A549 (cell line): ENCODE results near the gene ERICH6. TPM values are rescaled to one million over a fixed set of nuclear protein-coding genes. Genes with fewer than 3 reads are reported as not detected.

ENCODE experiments used
- ATAC-seq, 2 experiments: fragments of 200-7000 bp in 1 of 2; fragments of >200 bp in 1 of 2; cut with Nextera tagmentation in 1 of 2; cut with Tn5 transposase in 1 of 2; 3 replicates each; pipeline versions ENCODE4 v1.8.0 to v1.9.1; 2018 to 2020; ENCODE audit warnings: mild to moderate bottlenecking in 1 of 2, moderate library complexity in 1 of 2
- CTCF ChIA-PET: fragments of 300-600 bp; sonication (Branson Sonifier 250); formaldehyde crosslinking; extraction: SDS; loops from one replicate; lab custom pipeline; 2021; ENCODE audit warnings: antibody characterized with exemption, inconsistent platforms; lab: Yijun Ruan, JAX
- POLR2A ChIA-PET: fragments of 350-600 bp; formaldehyde crosslinking; extraction: SDS; loops from one replicate; lab custom pipeline; 2021; ENCODE audit warnings: antibody characterized with exemption, inconsistent platforms; lab: Yijun Ruan, JAX
- DNase-seq, 2 experiments: peaks; one replicate each; pipeline versions ENCODE4 v3.0.0 to v3.0.0-alpha.2; 2011 to 2016; ENCODE audit warnings: low read depth in 1 of 2, low spot score in 1 of 2
- FAIRE-seq: peaks from 2 replicates; lab custom pipeline; 2011; peaks lifted over from hg19 to GRCh38; lab: Jason Lieb, UNC
- H3K27ac ChIP-seq, 2 experiments: fragments of >200 bp; sonication (Bioruptor Twin); formaldehyde crosslinking; 3 replicates each; pipeline ENCODE4 v1.5.1; 2016 to 2017
- H3K4me1 ChIP-seq: fragments of >200 bp; sonication (Bioruptor Twin); formaldehyde crosslinking; 3 replicates; pipeline ENCODE4 v1.6.1; 2016
- H3K4me2 ChIP-seq: fragments of >200 bp; sonication (Bioruptor Twin); formaldehyde crosslinking; 3 replicates; pipeline ENCODE4 v1.6.1; 2016
- H3K4me3 ChIP-seq: fragments of >200 bp; sonication (Bioruptor Twin); formaldehyde crosslinking; 3 replicates; pipeline ENCODE4 v1.5.1; 2016
- H3K9me3 ChIP-seq: fragments of >200 bp; sonication (Bioruptor Twin); formaldehyde crosslinking; 3 replicates; pipeline ENCODE4 v1.6.1; 2016
- CBX2 ChIP-seq: fragments of 200-600 bp; sonication (generic); IDR thresholded peaks from 2 replicates; pipeline ENCODE4 v1.6.1; 2016; ENCODE audit warnings: low read depth, mild to moderate bottlenecking, borderline replicate concordance
- FOSL2 ChIP-seq, 2 experiments: fragments of 450-650 bp in 1 of 2; fragments of >200 bp in 1 of 2; sonication (Bioruptor Twin) in 1 of 2; formaldehyde crosslinking; IDR thresholded peaks; 2 replicates each; pipeline versions ENCODE4 v1.5.0 to v1.6.1; 2016 to 2020; ENCODE audit warnings: mild to moderate bottlenecking in 1 of 2, moderate library complexity in 1 of 2
- GATA3 ChIP-seq: IDR thresholded peaks from 2 replicates; pipeline ENCODE4 v1.6.1; 2012; ENCODE audit warnings: borderline replicate concordance
- HEYL ChIP-seq: fragments of 250-450 bp; sonication (Bioruptor Pico); IDR thresholded peaks from 2 replicates; pipeline ENCODE4 v1.8.0; 2021; ENCODE audit warnings: mild to moderate bottlenecking, moderate library complexity
- HOXA7 ChIP-seq: fragments of 250-450 bp; sonication (Bioruptor Pico); IDR thresholded peaks from 2 replicates; pipeline ENCODE4 v1.5.0; 2020; ENCODE audit warnings: mild to moderate bottlenecking, moderate library complexity
- HOXB13 ChIP-seq: fragments of 250-450 bp; sonication (Bioruptor Pico); IDR thresholded peaks from 2 replicates; pipeline ENCODE4 v1.5.0; 2020; ENCODE audit warnings: low read depth, mild to moderate bottlenecking, moderate library complexity
- HOXB5 ChIP-seq: fragments of 250-450 bp; sonication (Bioruptor Pico); IDR thresholded peaks from 2 replicates; pipeline ENCODE4 v1.5.0; 2020; ENCODE audit warnings: mild to moderate bottlenecking, moderate library complexity
- KDM5A ChIP-seq: fragments of 200-600 bp; sonication (generic); IDR thresholded peaks from 2 replicates; pipeline ENCODE4 v1.6.1; 2016; ENCODE audit warnings: antibody characterized with exemption, mild to moderate bottlenecking
- MYC ChIP-seq: IDR thresholded peaks from 2 replicates; pipeline ENCODE4 v1.6.1; 2012; ENCODE audit warnings: mild to moderate bottlenecking, inconsistent platforms, low read length, improper control_type of control experiment, borderline replicate concordance
- NFE2L2 ChIP-seq: fragments of 150-350 bp; conservative IDR thresholded peaks from 2 replicates; pipeline ENCODE4 v1.6.1; 2014; ENCODE audit warnings: low read length
- NPAS2 ChIP-seq: fragments of 250-450 bp; sonication (Bioruptor Pico); IDR thresholded peaks from 2 replicates; pipeline ENCODE4 v1.8.0; 2022; ENCODE audit warnings: mild to moderate bottlenecking, moderate library complexity, borderline replicate concordance
- PBX3 ChIP-seq: IDR thresholded peaks from 2 replicates; pipeline ENCODE4 v1.6.1; 2012
- POLR2A ChIP-seq: IDR thresholded peaks from 2 replicates; pipeline ENCODE4 v1.6.1; 2012; ENCODE audit warnings: mild to moderate bottlenecking, low read length
- RAD21 ChIP-seq, 2 experiments: fragments of >200 bp in 1 of 2; sonication (Bioruptor Twin) in 1 of 2; formaldehyde crosslinking in 1 of 2; IDR thresholded peaks in 1 of 2; conservative IDR thresholded peaks in 1 of 2; 2 replicates in 1 of 2; 3 replicates in 1 of 2; pipeline ENCODE4 v1.6.1; 2012 to 2018; ENCODE audit warnings: inconsistent platforms in 1 of 2
- REST ChIP-seq: fragments of 200-600 bp; sonication (generic); IDR thresholded peaks from 2 replicates; pipeline ENCODE4 v1.6.1; 2016; ENCODE audit warnings: antibody characterized with exemption, mild to moderate bottlenecking, moderate library complexity
- RNF2 ChIP-seq: fragments of 200-600 bp; sonication (generic); IDR thresholded peaks from 2 replicates; pipeline ENCODE4 v1.6.1; 2016; ENCODE audit warnings: low read depth, mild to moderate bottlenecking, antibody characterized with exemption, moderate library complexity, borderline replicate concordance
- SMC3 ChIP-seq: fragments of >200 bp; sonication (Bioruptor Twin); formaldehyde crosslinking; IDR thresholded peaks from 3 replicates; pipeline ENCODE4 v1.6.1; 2018; ENCODE audit warnings: inconsistent platforms
- SREBF2 ChIP-seq: fragments of 450-650 bp; IDR thresholded peaks from 2 replicates; pipeline ENCODE4 v1.6.1; 2014; ENCODE audit warnings: mild to moderate bottlenecking, moderate library complexity
- ZFP36 ChIP-seq: fragments of 450-650 bp; IDR thresholded peaks from 2 replicates; pipeline ENCODE4 v1.6.1; 2014; ENCODE audit warnings: borderline replicate concordance; ENCODE audit not compliant: partially characterized antibody
- WGBS: methylation state at CpG from one replicate; pipeline ENCODE4 v1.1.6; 2017; ENCODE audit errors: missing lambda C conversion rate; 5-methylcytosine and 5-hydroxymethylcytosine counted together
- polyA plus RNA-seq, 4 experiments: library from polyadenylated mRNA; depleted of rRNA in 3 of 4; stranded (reverse); fragments of >200 nt; fragmentation: RNase III in 1 of 4; extraction: RNeasy Plus Mini Kit Qiagen cat#74134 plus additional on column Dnase treatment in 1 of 4; gene quantifications; 2 replicates in 3 of 4; 3 replicates in 1 of 4; pipeline ENCODE4 v1.2.3, GENCODE V29; 2011 to 2017

Gene ERICH6
- polyA plus RNA-seq, 2 of the 4 experiments (the other 2 are of a cell fraction) = 0.06 TPM; not detected in 1

- ChIA-PET CTCF (no interaction called here), POLR2A (no interaction called here)
- Histone ChIP-seq H3K4me1 (peaks cover 38% of the 10 kb centered on the region), H3K4me3 (no peak overlapping the region), H3K4me2 (no peak overlapping the region), H3K27ac (no peak overlapping the region), H3K9me3 (no peaks in the 10 kb centered on the region)
- 97% methylated on average over 8 of the region's 8 CpGs for WGBS
- no peak for DNase-seq
- no peak for ATAC-seq
- no peak for FAIRE-seq
- TF ChIP-seq RNF2 = no peak
- TF ChIP-seq HOXA7 (CRISPR knock-in tag) = no peak
- TF ChIP-seq KDM5A = no peak
- TF ChIP-seq PBX3 = no peak
- TF ChIP-seq GATA3 = no peak
- no peak for TF ChIP-seq HOXB5
- TF ChIP-seq POLR2A = no peak
- no peak for TF ChIP-seq RAD21 (conservative IDR thresholded peaks at IDR 0.05 in 1 of 2, IDR thresholded peaks at IDR 0.05 in 1 of 2)
- TF ChIP-seq REST = no peak
- no peak for TF ChIP-seq ZFP36
- TF ChIP-seq FOSL2 (IDR thresholded peaks at IDR 0.05) = no peak
- TF ChIP-seq FOSL2 (CRISPR knock-in tag; IDR thresholded peaks at IDR 0.05) = no peak
- no peak for TF ChIP-seq SMC3
- TF ChIP-seq NFE2L2 = no peak
- no peak for TF ChIP-seq NPAS2 (CRISPR knock-in tag)
- no peak for TF ChIP-seq CBX2
- no peak for TF ChIP-seq HOXB13 (CRISPR knock-in tag)
- no peak for TF ChIP-seq SREBF2
- TF ChIP-seq MYC = no peak
These were observed 36.3 kb upstream of the ERICH6 start for GRCh38 chr3:150739877-150740645.

- DNase-seq = no peak
- H3K4me2 ChIP-seq = no peak overlapping the region
- FAIRE-seq = no peak
- ChIA-PET CTCF (no interaction called here), POLR2A (no interaction called here)
- no peaks in the 10 kb centered on the region for H3K9me3 ChIP-seq
- no peak for ATAC-seq
- WGBS = 89% methylated on average over 7 of the region's 7 CpGs
- no peak overlapping the region for H3K4me3 ChIP-seq
- TF ChIP-seq HEYL (CRISPR knock-in tag) (no peak), FOSL2 (IDR thresholded peaks at IDR 0.05) (no peak), FOSL2 (CRISPR knock-in tag; IDR thresholded peaks at IDR 0.05) (0 out of 2 replicates have a peak, but pooled peaks have one; percentile 19)
- no peak overlapping the region for H3K27ac ChIP-seq
- H3K4me1 ChIP-seq = peaks cover 31% of the 10 kb centered on the region
These were observed 35.6 kb upstream of the ERICH6 start for GRCh38 chr3:150739200-150739863.
